NCI-H2107 (cell line): ENCODE results near the gene SNX33.
"Not testable (repeated sequence)": the region's sequence is repeated elsewhere in the genome, so short reads cannot be mapped to it uniquely, and the experiment has no call there.

Experiments
- DNase-seq: peaks from one replicate; lab custom pipeline; 2025; lab: John Stamatoyannopoulos, UW

The SNX33 gene

GRCh38 chr15:75683646-75684312 is 36.1 kb downstream of the SNX33 start:
- DNase-seq = not testable (repeated sequence)

- DNase-seq = no peak
Measured at GRCh38 chr15:75684648-75685047, 36.9 kb downstream of the SNX33 start.

- no peak for DNase-seq
Measured at GRCh38 chr15:75685195-75685594, 37.5 kb downstream of the SNX33 start.

GRCh38 chr15:75686212-75686642 is 38.5 kb downstream of the SNX33 start:
- not testable (repeated sequence) for DNase-seq

GRCh38 chr15:75687486-75688277 is 40.0 kb downstream of the SNX33 start:
- DNase-seq = no peak

GRCh38 chr15:75688278-75688557 is 40.5 kb downstream of the SNX33 start:
- no peak for DNase-seq

- DNase-seq = no peak
Measured at GRCh38 chr15:75688831-75689230, 41.1 kb downstream of the SNX33 start.

GRCh38 chr15:75689429-75689828 is 41.7 kb downstream of the SNX33 start:
- not testable (repeated sequence) for DNase-seq

- DNase-seq = not testable (repeated sequence)
Measured at GRCh38 chr15:75692311-75692710, 44.6 kb downstream of the SNX33 start.

- not testable (repeated sequence) for DNase-seq
Measured at GRCh38 chr15:75693028-75693427, 45.3 kb downstream of the SNX33 start.

GRCh38 chr15:75693501-75694240 is 46.0 kb downstream of the SNX33 start:
- no peak for DNase-seq

GRCh38 chr15:75694241-75695182 is 46.8 kb downstream of the SNX33 start:
- DNase-seq = no peak

GRCh38 chr15:75695220-75695619 is 47.5 kb downstream of the SNX33 start:
- no peak for DNase-seq

GRCh38 chr15:75695634-75696310 is 48.1 kb downstream of the SNX33 start:
- DNase-seq = no peak

- DNase-seq = no peak
Measured at GRCh38 chr15:75696311-75696720, 48.6 kb downstream of the SNX33 start.

- DNase-seq = no peak
Measured at GRCh38 chr15:75696854-75697259, 49.1 kb downstream of the SNX33 start.

GRCh38 chr15:75697523-75697922 is 49.8 kb downstream of the SNX33 start:
- no peak for DNase-seq

GRCh38 chr15:75697974-75698747 is 50.4 kb downstream of the SNX33 start:
- not testable (repeated sequence) for DNase-seq

GRCh38 chr15:75699517-75699916 is 51.8 kb downstream of the SNX33 start:
- DNase-seq = not testable (repeated sequence)
